Amygdala (tissue), 56 donors: Measurements from ENCODE around the gene SYNGR3.
"Not testable (repeated sequence)": the region's sequence is repeated elsewhere in the genome, so short reads cannot be mapped to it uniquely, and the experiment has no call there.

ENCODE experiments used
- DNase-seq, 56 donors: peaks; one replicate each; lab custom pipeline; 2025; lab: John Stamatoyannopoulos, UW

SYNGR3 gene

GRCh38 chr16:2024032-2024420 is 34.3 kb downstream of the SYNGR3 start:
- no peak for DNase-seq

- no peak for DNase-seq
These were observed 35.5 kb downstream of the SYNGR3 start for GRCh38 chr16:2025251-2025650.

GRCh38 chr16:2025878-2026460 is 36.2 kb downstream of the SYNGR3 start:
- DNase-seq: no peak

- DNase-seq: peak in 13 of 56 donors; percentile 6 to 60 (median 21)
These were observed 36.8 kb downstream of the SYNGR3 start, which contains the start of gene NHERF2 for GRCh38 chr16:2026461-2027023. TSS of gene NHERF2 (plus strand) at chr16:2026902. CDS start at chr16:2027006, 104 bp downstream.

DNA sequence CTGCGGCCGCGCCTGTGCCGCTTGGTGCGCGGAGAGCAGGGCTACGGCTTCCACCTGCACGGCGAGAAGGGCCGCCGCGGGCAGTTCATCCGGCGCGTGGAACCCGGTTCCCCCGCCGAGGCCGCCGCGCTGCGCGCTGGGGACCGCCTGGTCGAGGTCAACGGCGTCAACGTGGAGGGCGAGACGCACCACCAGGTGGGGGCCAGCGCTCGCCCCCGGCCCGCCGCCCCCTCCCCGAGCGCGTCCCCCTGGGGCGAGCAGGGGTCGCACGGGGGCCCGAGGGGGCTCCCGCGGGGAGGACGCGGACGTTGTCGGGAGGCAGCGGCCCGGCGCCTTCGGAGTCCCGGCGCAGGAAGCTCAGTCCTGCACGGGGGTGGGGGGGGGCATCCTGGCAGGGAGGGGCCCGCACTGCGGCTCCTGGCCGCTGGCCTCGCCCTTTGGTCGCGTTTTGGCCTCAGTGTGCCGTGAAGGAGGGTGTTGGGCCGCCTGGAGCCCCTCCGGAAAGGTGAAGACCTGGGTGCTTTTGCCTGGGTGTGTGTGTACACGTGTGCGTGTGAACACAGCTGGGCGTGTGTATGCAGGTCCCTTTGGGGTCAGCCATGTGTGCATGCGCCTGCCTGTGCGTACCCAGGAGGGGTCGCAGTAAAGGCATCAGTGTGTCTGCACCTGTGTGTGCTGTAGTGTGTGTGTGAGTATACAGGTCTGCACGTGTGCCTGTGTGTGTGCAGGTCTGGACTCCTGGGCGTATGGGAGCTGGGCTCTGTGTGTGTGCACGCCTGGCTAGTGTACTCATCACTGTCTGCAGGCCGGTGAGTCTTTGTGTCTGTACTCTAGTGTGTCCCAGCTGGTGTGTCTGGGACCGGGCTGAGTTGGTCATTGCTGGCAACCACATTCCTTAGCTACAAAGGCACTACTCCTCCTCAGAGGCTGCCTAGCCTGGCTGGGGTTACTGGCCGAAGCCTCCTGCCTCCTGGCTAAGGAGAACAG is 37.5 kb downstream of the SYNGR3 start:
- DNase-seq: peak in 1 of 56 donors; percentile 5

DNA sequence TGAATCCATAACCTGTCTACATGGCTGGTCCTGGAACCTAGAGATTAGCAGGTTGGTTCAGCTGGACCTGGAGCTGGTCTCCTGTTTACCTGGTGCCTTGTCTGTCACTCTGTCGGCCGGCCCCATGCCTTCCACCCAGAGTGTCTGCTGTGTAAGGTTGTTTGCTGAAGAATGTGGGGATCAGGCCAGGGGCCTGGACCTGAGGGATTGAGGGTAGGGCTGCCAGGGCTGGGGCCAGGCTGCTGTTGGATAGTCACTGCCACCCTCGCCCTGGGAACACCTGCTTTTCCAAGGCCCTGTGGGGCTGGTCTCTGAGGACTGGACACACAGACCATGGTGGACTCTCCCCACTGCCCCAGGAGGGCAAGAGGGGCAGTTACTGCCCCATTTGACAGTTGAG is 38.4 kb downstream of the SYNGR3 start:
- DNase-seq: no peak

- no peak for DNase-seq
These were observed 39.0 kb downstream of the SYNGR3 start for GRCh38 chr16:2028620-2029220.

- DNase-seq: no peak
These were observed 39.6 kb downstream of the SYNGR3 start for GRCh38 chr16:2029350-2029749.

DNA sequence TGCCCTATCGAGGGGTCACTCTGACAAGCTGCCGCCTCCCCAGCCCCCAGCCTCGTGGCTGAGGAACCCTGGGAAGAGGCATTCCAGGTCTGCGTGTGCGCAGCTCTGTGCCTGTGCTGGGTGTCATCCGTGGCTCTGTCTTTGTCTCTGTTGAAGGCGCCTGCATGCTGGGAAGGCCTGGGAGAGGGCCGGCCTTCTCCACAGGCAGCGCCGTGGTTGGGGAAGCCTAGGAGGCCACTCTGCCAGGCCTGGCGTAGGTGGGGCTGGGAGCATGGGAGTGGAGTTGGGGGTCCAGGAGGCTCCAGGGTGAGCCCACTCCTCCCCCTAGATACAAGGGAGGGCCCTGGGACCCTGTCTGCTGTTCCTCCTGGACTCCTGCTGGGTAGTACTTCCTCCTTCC is 40.3 kb downstream of the SYNGR3 start:
- no peak for DNase-seq

GRCh38 chr16:2031081-2031577 is 41.4 kb downstream of the SYNGR3 start:
- no peak for DNase-seq

- peak in 34 of 56 donors; percentile 14 to 76 (median 55) for DNase-seq
These were observed 42.7 kb downstream of the SYNGR3 start for GRCh38 chr16:2032285-2033056.

GRCh38 chr16:2033057-2033908 is 43.5 kb downstream of the SYNGR3 start:
- peak; percentile 37 to 97 (median 89) for DNase-seq

DNA sequence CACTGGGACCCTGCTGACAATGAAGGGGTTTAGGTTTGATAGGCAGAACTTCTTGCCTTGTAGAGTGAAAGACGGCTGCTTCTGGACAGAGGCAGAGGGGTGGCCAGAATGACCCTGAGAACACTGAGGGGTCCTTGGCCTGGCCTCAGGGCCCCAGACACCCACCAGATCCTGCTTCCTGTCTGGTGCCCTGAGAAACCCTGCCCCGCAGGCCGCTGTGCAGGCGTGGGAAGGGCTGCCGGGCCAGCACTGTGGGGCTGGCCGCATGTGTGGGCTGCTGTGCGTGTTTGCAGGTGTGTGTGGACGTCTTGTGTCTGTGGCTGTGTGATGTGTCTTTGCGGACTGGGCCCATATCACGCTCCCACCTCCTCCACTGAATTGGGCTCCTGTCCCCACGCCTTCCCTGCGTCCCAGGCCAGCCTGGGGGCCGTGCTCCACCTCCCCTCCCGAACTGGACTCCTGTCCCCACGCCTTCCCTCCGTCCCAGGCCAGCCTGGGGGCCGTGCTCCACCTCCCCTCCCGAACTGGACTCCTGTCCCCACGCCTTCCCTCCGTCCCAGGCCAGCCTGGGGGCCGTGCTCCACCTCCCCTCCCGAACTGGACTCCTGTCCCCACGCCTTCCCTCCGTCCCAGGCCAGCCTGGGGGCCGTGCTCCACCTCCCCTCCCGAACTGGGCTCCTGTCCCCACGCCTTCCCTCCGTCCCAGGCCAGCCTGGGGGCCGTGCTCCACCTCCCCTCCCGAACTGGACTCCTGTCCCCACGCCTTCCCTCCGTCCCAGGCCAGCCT is 44.3 kb downstream of the SYNGR3 start:
- not testable (repeated sequence) for DNase-seq

DNA sequence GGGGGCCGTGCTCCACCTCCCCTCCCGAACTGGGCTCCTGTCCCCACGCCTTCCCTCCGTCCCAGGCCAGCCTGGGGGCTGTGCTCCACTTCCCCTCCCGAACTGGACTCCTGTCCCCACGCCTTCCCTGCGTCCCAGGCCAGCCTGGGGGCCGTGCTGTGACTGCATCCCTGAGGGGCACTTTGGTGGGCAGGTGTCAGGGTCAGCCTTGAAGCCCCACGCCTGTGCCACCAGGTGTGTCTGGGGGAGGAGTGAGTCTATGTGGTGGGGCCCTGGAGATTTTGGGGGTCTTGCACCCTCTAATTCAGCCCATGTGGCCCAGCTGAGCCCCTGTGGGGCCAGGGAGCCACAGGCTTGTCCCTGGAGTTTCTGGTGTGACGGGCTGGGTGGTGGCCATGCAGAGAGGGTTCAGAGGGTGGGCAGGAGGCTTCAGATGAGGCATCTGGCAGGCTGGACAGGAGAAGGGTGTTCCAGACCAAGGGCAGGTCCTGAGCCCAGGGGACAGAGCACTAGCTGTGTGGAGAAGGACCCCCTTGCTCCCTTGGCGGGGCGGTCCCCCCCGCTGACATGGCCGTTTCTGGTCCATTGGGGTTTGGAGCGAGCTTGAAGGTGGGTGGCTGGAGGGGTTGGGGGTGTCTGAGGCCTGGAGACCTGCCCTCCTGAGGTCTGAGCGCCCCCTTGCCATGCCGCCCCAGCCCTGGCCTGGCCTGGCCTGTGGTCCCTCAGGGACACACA is 45.1 kb downstream of the SYNGR3 start:
- DNase-seq: no peak

GRCh38 chr16:2035431-2036199 is 45.8 kb downstream of the SYNGR3 start:
- peak in 4 of 56 donors; percentile 13 to 36 (median 24) for DNase-seq

DNA sequence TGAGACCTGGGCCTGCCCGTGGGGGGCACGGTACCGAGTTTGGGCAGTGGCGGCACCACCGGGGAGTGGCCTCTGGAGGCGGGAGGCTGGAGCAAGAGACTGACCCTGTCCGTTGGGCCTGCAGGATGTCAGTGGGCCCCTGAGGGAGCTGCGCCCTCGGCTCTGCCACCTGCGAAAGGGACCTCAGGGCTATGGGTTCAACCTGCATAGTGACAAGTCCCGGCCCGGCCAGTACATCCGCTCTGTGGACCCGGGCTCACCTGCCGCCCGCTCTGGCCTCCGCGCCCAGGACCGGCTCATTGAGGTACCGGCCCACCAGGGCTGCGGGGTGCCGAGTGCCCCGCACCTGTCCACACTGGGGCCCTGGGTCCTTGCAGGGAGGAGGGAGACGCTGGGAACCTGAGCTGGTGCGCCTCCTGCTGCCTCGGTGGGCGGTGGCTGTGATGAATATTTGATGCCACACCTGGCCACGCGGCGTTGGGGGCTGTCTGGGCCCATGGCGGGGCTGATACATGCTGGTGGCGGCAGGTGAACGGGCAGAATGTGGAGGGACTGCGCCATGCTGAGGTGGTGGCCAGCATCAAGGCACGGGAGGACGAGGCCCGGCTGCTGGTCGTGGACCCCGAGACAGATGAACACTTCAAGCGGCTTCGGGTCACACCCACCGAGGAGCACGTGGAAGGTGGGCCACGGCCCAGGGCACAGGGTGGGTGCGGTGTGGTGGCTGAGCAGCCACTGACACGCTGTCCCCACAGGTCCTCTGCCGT is 46.6 kb downstream of the SYNGR3 start:
- DNase-seq: no peak
